HS-27A (cell line): ENCODE results near the gene NOP56.

Experiments used
- DNase-seq: peaks from one replicate; pipeline ENCODE4 v3.0.0-alpha.2; 2012; ENCODE audit warnings: low read depth, missing footprints

Gene NOP56, protein sequence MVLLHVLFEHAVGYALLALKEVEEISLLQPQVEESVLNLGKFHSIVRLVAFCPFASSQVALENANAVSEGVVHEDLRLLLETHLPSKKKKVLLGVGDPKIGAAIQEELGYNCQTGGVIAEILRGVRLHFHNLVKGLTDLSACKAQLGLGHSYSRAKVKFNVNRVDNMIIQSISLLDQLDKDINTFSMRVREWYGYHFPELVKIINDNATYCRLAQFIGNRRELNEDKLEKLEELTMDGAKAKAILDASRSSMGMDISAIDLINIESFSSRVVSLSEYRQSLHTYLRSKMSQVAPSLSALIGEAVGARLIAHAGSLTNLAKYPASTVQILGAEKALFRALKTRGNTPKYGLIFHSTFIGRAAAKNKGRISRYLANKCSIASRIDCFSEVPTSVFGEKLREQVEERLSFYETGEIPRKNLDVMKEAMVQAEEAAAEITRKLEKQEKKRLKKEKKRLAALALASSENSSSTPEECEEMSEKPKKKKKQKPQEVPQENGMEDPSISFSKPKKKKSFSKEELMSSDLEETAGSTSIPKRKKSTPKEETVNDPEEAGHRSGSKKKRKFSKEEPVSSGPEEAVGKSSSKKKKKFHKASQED

GRCh38 chr20:2651772-2652723 is at the start of gene NOP56:
TSS of gene NOP56 (plus strand) at chr20:2652632. CDS start at chr20:2652661, 29 bp downstream.
- peak; percentile 79 for DNase-seq

DNA sequence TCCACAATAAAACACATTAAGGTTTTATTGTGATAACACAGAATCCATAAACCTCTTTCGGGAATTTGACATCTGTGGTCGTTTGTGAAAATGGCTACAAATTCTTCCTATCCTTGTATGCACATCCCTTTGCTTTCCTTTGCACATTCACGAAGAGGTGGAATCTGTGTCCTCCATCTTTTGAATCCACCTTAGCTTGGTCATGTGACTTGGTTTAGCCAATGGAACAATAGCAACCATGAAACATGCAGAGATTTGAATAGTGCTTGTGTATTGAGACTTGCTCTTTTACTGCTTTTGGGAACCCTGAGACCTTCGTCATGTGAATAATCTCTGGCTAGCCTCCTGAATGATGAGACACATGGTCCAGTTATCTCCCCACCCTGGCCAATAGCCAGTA is 49.7 kb upstream of the NOP56 start:
- DNase-seq, result no peak

- DNase-seq, result no peak
These were observed 48.5 kb upstream of the NOP56 start for GRCh38 chr20:2603816-2604505.

DNA sequence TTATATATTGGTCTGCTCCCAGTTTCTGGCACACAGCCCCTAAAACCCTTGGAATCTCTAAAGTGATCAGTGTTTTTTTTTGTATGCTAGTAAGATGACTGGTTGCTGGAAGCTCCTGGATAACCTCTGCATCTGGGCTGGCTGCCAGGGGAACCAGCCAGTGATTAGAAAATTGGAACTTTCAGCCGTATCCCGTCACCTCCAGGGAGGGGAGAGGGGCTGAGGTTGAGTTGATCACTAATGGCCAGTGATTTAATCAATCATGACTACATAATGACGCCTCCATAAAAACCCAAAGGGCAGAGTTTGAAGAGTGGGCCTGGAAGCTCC is 48.0 kb upstream of the NOP56 start:
- DNase-seq, result no peak

- no peak for DNase-seq
These were observed 45.9 kb upstream of the NOP56 start for GRCh38 chr20:2606507-2607006.

DNA sequence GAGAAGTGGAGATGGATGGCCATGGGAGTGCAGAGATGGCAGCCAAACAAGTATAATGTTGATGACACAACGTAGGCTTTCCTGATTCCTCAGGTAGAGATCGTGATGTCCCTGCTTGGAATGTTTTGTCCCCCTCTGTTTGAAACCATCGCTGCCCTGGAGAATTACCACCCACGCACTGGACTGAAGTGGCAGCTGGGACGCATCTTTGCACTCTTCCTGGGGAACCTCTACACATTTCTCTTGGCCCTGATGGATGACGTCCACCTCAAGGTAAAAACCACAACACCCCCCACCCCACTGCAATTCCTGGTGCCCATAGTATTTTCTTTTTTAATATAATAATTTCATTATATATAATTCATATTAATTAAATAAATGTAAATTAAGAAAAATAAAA is 42.1 kb upstream of the NOP56 start:
- DNase-seq, result no peak

DNA sequence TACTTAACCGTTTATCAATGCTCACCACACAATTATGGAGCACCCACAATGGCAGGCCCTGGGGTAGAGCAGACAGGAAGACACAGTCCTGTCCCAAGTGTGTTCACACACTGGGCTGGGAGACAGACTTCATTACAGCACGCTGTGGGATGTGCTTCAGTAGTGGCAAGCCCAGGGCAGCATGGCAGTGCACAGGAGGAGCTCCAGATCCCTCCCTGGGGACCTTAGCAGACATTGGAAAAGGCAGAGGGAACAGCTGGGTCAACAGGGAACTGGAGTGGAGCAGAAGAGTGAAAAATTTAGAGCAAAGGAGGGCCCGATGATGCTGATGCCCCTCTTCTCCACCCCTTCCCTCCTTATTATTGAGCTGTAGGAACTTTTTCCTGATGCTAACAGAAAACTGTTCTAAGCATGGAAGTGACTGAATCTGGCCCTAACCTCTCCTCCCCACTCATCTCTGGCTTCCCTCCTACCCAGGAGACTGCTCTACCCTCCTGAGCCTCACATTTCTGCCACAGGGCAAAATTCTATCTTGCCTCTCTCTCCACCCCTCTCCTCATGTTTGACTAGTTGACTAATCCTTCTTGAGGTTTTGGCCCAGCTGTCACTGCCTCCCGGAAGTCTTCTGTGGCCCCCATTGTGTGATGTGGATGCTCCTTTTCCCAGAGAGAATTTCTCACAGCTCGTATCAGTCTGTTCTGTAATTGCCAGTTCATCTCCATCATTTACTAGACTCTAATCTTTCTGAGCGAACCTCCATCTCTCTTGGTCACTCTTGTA is 41.3 kb upstream of the NOP56 start:
- no peak for DNase-seq

- DNase-seq, result no peak
These were observed 40.4 kb upstream of the NOP56 start for GRCh38 chr20:2612073-2612472.

DNA sequence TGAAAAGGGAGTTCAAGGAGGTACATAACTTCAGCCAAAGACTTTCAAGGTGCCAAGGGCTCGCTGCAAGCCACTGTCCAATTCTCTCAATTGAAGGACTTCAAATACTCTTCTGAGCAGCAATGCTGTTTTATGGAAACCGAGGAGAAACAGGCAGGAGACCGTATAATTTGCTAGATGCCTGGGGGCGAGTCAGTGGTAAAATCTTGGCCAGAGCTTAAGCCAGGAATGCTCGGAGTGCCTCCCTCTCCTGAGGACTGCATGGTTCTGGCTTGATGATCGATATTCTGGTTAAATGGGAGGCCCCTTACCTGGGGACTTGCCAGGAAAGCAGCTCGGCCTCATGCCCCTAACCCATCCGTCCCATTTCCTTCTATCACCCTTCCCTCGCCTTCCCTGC is 35.8 kb upstream of the NOP56 start:
- no peak for DNase-seq

DNA sequence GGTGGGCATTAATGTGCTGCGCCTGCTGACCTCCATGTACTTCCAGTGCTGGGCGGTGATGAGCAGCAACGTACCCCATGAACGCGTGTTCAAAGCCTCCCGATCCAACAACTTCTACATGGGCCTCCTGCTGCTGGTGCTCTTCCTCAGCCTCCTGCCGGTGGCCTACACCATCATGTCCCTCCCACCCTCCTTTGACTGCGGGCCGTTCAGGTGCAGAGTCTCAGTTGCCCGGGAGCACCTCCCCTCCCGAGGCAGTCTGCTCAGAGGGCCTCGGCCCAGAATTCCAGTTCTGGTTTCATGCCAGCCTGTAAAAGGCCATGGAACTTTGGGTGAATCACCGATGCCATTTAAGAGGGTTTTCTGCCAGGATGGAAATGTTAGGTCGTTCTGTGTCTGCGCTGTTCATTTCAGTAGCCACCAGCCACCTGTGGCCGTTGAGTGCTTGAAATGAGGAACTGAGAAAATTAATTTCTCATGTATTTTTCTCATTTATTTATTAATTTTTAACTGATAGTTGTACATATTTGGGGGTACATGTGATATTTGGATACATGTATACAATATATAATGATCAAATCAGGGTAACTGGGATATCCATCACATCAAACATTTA is 35.2 kb upstream of the NOP56 start:
- no peak for DNase-seq

DNA sequence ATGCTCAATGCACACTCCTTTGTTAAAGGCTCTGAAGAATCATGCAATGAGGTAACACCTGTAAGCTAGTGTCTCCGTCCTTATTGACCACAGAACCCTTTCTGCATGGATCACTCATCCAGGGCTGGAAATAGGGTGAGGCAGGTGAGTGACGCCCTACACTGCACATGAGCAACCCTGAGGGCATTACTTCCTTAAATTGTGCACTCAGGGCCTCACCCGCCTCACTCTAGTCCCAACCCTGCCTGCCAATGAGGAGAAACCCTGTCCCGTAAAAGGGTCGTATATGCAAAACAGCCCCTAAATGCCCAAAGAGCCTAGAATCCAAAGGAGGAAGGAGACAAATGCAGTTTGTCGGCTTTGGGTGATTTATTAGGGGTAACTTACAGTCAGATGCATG is 33.6 kb upstream of the NOP56 start:
- DNase-seq, result no peak

DNA sequence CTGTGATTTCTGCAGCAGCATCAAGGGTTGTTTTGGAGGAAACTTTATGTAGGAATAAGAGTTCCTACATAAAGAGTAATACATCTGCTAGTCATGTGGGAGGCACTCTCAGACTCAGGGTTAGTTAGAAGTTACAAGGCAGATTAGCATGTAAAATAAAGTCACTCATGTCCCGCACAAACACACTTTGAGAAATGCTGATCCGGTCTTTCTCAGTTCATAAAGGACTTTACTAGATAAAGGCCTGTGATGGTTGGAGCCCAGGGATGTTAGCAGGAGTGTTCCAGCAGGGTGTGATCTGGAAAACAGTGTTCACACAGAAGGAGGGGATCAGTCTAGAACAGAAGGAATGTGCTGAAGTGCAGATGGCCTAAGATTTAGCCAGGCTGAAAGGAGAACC is 33.1 kb upstream of the NOP56 start:
- no peak for DNase-seq

- peak; percentile 26 for DNase-seq
These were observed 32.4 kb upstream of the NOP56 start for GRCh38 chr20:2619961-2620595.

DNA sequence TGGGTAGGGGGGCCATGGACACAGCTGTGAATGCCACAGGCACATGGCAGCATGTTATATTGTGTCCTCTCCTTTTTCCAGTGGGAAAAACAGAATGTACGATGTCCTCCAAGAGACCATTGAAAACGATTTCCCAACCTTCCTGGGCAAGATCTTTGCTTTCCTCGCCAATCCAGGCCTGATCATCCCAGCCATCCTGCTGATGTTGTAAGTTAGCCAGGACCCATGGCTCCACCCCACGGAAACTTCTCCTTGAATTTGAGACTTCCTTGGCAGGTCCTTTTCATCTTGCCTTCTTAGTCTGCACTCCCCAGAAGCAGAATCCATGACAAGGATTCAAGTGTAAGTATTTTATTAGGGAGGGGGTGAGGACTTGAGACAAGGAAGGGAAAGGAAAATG is 28.2 kb upstream of the NOP56 start:
- no peak for DNase-seq

- no peak for DNase-seq
These were observed 27.4 kb upstream of the NOP56 start for GRCh38 chr20:2625062-2625461.

DNA sequence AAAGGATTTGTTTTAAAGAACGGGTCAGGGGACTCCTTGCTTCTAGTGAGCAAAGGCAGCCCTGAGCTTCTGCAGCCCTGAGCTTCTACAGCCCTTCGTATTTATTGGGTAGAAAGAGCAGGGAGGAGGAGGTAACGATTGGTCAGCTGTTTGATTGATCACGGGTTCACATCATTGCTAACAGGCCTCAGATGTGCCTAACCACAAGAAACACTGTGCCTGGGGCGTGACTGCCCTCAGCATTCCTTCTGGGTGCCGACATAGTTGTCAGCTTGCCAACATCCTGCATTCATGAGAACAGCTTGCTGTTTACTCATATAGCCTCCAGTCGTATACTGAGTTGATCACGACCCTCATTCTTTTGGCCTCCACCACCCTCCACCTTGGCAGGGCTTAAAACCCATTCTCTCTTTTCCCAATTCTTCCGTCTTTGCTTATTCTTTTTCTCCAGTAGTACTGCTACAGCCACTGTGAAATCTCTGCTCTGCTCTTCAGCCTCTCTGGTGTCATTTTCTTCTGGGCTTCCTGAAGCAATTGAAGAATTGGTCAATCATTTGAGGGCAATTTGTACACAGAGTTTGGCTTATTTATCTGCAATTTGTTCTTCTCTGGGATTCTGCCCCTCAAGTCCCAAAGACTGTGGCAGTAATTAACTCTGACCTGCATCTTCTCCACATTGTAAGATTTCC is 25.4 kb upstream of the NOP56 start:
- peak; percentile 77 for DNase-seq

GRCh38 chr20:2631228-2631627 is 21.2 kb upstream of the NOP56 start:
- DNase-seq, result no peak

DNA sequence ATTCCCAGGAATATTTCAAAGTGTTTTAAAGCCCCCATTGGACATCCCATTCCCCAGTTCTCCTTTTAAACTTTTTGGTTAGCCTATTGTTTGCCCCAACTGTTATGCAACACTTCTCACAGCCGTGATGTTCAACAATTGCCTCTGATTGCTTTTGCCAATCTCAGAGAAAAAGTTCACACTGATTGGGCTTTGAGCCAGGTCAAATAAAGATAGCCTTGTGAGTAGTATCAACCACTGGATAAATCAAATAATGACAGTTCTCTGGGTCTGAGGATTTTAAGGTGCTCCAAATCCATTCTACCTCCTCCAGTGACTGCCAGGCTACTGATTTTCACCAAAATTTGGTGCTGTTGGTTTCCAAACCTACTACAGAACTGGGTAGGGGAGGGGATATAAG is 19.1 kb upstream of the NOP56 start:
- no peak for DNase-seq

DNA sequence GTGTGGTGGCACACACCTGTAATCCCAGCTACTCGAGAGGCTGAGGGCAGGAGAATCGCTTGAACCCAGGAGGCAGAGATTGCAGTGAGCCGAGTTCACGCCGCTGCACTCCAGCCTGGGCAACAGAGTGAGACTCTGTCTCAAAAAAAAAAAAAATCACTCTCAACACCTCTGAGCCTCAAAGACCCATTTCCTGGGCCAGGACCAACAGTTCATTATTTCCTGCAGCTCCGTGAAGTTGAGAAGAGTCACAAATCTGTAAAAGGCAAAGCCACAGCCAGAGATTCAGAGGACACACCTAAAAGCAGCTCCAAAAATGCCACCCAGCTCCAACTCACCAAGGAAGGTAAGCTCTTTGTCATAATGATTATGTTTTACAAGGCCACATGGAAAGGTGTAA is 15.2 kb upstream of the NOP56 start:
- DNase-seq, result no peak

DNA sequence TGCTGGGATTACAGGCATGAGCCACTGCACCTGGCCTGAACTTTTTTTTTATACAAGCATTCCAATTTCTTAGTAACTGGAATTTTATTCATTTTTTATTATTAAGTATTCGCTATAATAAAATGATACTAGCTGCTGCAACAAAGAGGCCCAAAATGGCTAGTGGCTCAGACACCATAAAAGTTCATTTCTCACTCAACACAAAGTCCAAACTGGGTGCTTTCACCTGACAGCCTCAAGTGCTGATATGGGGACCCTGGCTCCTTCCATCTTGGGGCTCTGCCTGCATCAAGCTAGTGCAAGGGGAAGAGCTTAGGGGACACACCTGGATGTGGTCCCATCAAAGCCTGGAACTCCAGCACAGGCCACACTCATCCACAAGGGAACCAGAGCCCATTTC is 12.2 kb upstream of the NOP56 start:
- DNase-seq, result no peak
